Breast epithelium (tissue), 4 donors: ENCODE measurements around the gene STPG3. TPM values are rescaled to one million over a fixed set of nuclear protein-coding genes. Genes with fewer than 3 reads are reported as not detected.
"Not testable (repeated sequence)": the region's sequence is repeated elsewhere in the genome, so short reads cannot be mapped to it uniquely, and the experiment has no call there.

Experiments used
- DNase-seq, 2 donors: peaks; one replicate each; pipeline ENCODE4 v3.0.0-alpha.2; 2019; ENCODE audit warnings: low spot score in 2 of 2
- H3K27ac ChIP-seq, 2 donors: fragments of 200-600 bp; sonication (generic) in 1 of 2; one replicate each; pipeline ENCODE4 v1.5.1; 2016 to 2019; ENCODE audit warnings: mild to moderate bottlenecking in 1 of 2
- H3K27me3 ChIP-seq, 2 donors: fragments of 200-600 bp; sonication (generic) in 1 of 2; one replicate each; pipeline versions ENCODE4 v1.5.1 to v1.6.0; 2017 to 2019; ENCODE audit warnings: control low read depth in 1 of 2, mild to moderate bottlenecking in 1 of 2
- H3K36me3 ChIP-seq: fragments of 200-600 bp; one replicate; pipeline ENCODE4 v1.5.1; 2019
- H3K4me1 ChIP-seq, 2 donors: fragments of 200-600 bp; sonication (generic); one replicate each; pipeline ENCODE4 v1.5.1; 2016 to 2019; ENCODE audit warnings: control low read depth in 1 of 2
- H3K4me3 ChIP-seq, 3 donors: fragments of 200-600 bp; sonication (generic); 1 replicate in 2 of 3; 2 replicates in 1 of 3; pipeline ENCODE4 v1.5.1; 2016 to 2019; ENCODE audit warnings: mild to moderate bottlenecking in 3 of 3, moderate library complexity in 2 of 3
- H3K9me3 ChIP-seq, 2 donors: fragments of 200-600 bp; sonication (generic) in 1 of 2; one replicate each; pipeline ENCODE4 v1.5.1; 2016 to 2019; ENCODE audit warnings: control low read depth in 1 of 2
- POLR2A ChIP-seq: fragments of 450-650 bp; IDR thresholded peaks from one replicate; pipeline ENCODE4 v1.6.1; 2016; ENCODE audit warnings: antibody characterized with exemption, mild to moderate bottlenecking, moderate library complexity
- POLR2AphosphoS5 ChIP-seq, 3 donors: sonication (generic); formaldehyde crosslinking; IDR thresholded peaks; one replicate each; pipeline ENCODE4 v1.6.1; 2017; ENCODE audit warnings: antibody characterized with exemption in 3 of 3
- intact Hi-C: fragments of 100-400 bp; cut with DNase I; formaldehyde crosslinking; loops from one replicate; pipeline ENCODE4 v1.15.1; 2023; ENCODE audit warnings: low total_unique reads
- total RNA-seq, 3 donors: library from RNA; depleted of rRNA; stranded (reverse); fragments of >200 nt; gene quantifications; one replicate each; pipeline ENCODE4 v1.1.0, GENCODE V29; 2016
- TF ChIP-seq, protein P1 (sequence below), 3 donors: fragments of 450-650 bp; IDR thresholded peaks; one replicate each; pipeline ENCODE4 v1.5.1; 2016 to 2017; ENCODE audit warnings: antibody characterized with exemption in 3 of 3, mild to moderate bottlenecking in 3 of 3, moderate library complexity in 3 of 3

STPG3 gene
- total RNA-seq, 3 donors from 2014 or later: not detected

DNA sequence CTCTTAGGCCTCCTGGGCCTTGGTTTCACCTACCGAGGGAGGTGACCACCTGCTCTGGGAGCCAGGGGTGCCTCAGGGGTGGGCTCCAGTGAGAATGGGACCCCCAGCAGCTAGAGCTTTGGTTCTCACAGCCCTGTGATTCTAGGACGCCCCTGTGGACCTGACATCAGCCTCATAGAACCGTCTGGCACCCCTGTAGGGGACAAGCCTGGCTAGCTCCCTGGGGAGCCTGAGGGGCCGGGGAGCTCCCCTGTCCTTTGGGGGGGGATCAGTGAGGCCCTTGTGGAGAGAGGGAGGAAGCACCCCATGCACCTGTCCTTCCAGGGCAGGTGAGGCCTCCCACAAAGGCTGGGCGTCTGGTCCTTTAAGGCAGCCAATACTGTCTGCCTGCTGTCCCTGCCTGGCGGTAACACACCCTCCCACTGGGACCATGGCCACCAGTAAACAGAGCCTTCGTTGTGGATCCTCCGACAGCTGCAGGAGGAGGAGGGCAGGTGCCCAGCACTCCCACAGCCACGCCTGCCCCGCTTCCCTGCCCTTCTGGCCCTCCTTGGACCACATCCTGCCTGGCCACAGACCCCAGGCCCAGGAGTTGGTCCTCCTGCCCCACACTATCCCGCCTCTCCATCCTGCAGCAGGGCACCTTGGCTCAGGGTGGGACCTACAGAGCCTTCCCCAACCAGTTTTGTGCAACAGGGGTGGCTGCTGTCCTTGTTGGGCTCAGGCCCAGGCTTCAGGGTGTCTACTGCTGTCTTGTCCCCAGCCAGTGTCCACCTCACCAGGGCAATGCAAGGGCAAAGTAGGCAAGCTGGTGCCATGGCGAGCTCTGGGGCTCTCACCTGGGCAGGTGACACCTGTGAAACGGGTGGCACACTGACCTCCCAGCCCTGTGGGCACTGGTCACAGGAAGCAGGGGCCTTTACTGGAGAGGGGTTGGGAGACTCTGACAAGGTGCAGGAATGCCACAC is 13.0 kb upstream of the STPG3 start:
- no peak for TF ChIP-seq POLR2AphosphoS5 (IDR thresholded peaks at IDR 0.05)
- TF ChIP-seq POLR2A: no peak
- TF ChIP-seq, protein P1, sequence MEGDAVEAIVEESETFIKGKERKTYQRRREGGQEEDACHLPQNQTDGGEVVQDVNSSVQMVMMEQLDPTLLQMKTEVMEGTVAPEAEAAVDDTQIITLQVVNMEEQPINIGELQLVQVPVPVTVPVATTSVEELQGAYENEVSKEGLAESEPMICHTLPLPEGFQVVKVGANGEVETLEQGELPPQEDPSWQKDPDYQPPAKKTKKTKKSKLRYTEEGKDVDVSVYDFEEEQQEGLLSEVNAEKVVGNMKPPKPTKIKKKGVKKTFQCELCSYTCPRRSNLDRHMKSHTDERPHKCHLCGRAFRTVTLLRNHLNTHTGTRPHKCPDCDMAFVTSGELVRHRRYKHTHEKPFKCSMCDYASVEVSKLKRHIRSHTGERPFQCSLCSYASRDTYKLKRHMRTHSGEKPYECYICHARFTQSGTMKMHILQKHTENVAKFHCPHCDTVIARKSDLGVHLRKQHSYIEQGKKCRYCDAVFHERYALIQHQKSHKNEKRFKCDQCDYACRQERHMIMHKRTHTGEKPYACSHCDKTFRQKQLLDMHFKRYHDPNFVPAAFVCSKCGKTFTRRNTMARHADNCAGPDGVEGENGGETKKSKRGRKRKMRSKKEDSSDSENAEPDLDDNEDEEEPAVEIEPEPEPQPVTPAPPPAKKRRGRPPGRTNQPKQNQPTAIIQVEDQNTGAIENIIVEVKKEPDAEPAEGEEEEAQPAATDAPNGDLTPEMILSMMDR (IDR thresholded peaks at IDR 0.05): no peak
- H3K9me3 ChIP-seq: no peaks in the 10 kb centered on the region
- peaks cover 18 to 30% of the 10 kb centered on the region in 2 donors for H3K27me3 ChIP-seq
- H3K27ac ChIP-seq: peak overlapping the region; percentile 80
- no peak overlapping the region for H3K4me3 ChIP-seq
- peak; percentile 50 to 80 for DNase-seq
- intact Hi-C loops: loop anchor here (10.0 kb wide), 1 partner anchor 123 kb away; the partner anchor contains the start of gene DPP7
- H3K4me1 ChIP-seq: peaks cover 5 to 28% of the 10 kb centered on the region in 2 donors
- H3K36me3 ChIP-seq: no peaks in the 10 kb centered on the region

- DNase-seq, H3K36me3 ChIP-seq, H3K9me3 ChIP-seq: not testable (repeated sequence)
- peaks cover 5 to 28% of the 10 kb centered on the region in 2 donors for H3K4me1 ChIP-seq
- peaks cover 6 to 13% of the 10 kb centered on the region in 2 donors for H3K27me3 ChIP-seq
- H3K27ac ChIP-seq: peak overlapping the region; percentile 91 to 97
- intact Hi-C loops: loop anchor here (10.0 kb wide), 1 partner anchor 125 kb away; the partner anchor contains the start of gene DPP7
- H3K4me3 ChIP-seq: peak overlapping the region; percentile 65 to 98 (median 71)
These were observed 11.4 kb upstream of the STPG3 start for GRCh38 chr9:137239541-137240200.

DNA sequence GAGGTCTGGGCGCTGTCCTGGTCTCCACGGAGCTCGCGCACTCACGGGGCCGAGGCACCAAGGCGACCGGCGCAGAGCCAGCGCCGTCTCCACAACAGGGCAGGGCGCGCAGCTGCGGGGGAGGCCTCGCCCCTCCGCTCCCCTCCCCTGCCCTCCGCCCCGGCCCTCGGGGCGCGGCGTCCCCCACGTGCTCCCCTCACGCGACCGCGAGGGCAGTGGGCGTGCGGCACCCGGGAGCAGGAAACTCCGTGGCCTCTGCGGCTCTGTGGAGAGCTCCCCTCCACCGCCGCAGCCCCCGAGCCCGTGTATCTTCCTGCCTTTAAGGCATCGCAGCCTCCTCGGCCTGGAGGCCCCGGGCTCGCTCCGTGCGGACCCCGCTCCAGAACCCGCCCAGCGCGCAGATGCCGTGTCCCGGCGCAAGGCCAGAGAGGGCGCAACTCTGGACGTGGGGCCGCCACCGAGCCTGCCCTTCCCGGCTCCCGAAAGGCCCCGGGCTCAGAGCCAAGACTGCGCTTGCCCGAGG is 10.7 kb upstream of the STPG3 start:
- intact Hi-C loops: no loop called here
- peaks cover 5 to 28% of the 10 kb centered on the region in 2 donors for H3K4me1 ChIP-seq
- no peaks in the 10 kb centered on the region for H3K36me3 ChIP-seq
- H3K27ac ChIP-seq: peak overlapping the region; percentile 91 to 97
- H3K27me3 ChIP-seq: peaks cover 2 to 6% of the 10 kb centered on the region in 2 donors
- DNase-seq: peak; percentile 72 to 79
- TF ChIP-seq POLR2A: peak; percentile 34
- TF ChIP-seq, protein P1 (IDR thresholded peaks at IDR 0.05): no peak
- peak; percentile 20 to 75 (median 44) for TF ChIP-seq POLR2AphosphoS5 (IDR thresholded peaks at IDR 0.05)
- peak overlapping the region; percentile 65 to 98 (median 71) for H3K4me3 ChIP-seq
- H3K9me3 ChIP-seq: no peaks in the 10 kb centered on the region

GRCh38 chr9:137240841-137241489 is 10.1 kb upstream of the STPG3 start, which contains the start of gene TUBB4B:
Gene TUBB4B (plus strand): TSS chr9:137241287. CDS start chr9:137241361, 74 bp downstream.
- intact Hi-C loops: no loop called here
- Histone ChIP-seq H3K9me3 (no peaks in the 10 kb centered on the region), H3K4me1 (peaks cover 5 to 26% of the 10 kb centered on the region in 2 donors)

More at GRCh38 chr9:137240841-137241489, 10.1 kb upstream of the STPG3 start, which contains the start of gene TUBB4B:
- Histone ChIP-seq H3K27me3 (peaks cover 0 to under 1% of the 10 kb centered on the region in 2 donors), H3K36me3 (no peaks in the 10 kb centered on the region), H3K4me3 (peak within 1 kb of the TSS; percentile 71 to 98 (median 76)), H3K27ac (peak within 1 kb of the TSS; percentile 91 to 99)
- peak; percentile 99 to 100 for DNase-seq
- TF ChIP-seq, protein P1 (IDR thresholded peaks at IDR 0.05): peak; percentile 3 to 31 (median 10)
- TF ChIP-seq POLR2AphosphoS5 (IDR thresholded peaks at IDR 0.05): peak; percentile 100
- peak; percentile 99 for TF ChIP-seq POLR2A
